ENCODE data around the gene TMEM106C.

GRCh38 chr12:47980197-47980596 is 16.8 kb downstream of the TMEM106C start:
- TF ChIP-seq GATA3 (IDR thresholded peaks at IDR 0.05; ENCODE audit: low read depth, low read length) (no peak), GATA2 (IDR thresholded peaks at IDR 0.05; ENCODE audit: low read depth, low read length) (no peak)

Measured in SH-SY5Y (cell line).